GM18868 (cell line): ENCODE results near the gene TTC9.

Experiments used
- ATAC-seq: cut with Tn5 transposase; IDR thresholded peaks from one replicate; pipeline ENCODE4 v1.9.1; 2021; ENCODE audit warnings: mild to moderate bottlenecking, moderate library complexity; ENCODE audit not compliant: unreplicated experiment

Gene TTC9

GRCh38 chr14:70641548-70642302, at the start of gene TTC9:
TTC9 (plus strand) TSS chr14:70641916; CDS start chr14:70642130, 214 bp downstream.
- no peak for ATAC-seq

DNA sequence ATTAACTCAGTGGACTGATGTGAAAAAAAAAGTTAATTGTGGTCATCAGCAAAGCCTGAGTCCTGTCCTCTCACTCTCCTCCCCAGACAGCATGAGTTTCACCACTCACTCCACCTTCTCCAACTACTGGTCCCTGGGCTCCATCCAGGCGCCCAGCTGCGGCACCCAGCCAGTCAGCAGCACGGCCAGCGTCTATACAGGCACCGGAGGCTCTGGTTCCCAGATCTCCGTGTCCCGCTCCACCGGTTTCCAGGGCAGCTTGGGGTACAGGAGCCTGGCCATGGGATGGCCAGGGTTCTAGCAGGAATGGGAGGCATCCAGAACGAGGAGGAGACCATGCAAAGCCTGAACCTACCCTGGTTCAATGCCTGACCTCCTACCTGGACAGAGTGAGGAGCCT, 47.3 kb upstream of the TTC9 start:
- ATAC-seq: no peak

DNA sequence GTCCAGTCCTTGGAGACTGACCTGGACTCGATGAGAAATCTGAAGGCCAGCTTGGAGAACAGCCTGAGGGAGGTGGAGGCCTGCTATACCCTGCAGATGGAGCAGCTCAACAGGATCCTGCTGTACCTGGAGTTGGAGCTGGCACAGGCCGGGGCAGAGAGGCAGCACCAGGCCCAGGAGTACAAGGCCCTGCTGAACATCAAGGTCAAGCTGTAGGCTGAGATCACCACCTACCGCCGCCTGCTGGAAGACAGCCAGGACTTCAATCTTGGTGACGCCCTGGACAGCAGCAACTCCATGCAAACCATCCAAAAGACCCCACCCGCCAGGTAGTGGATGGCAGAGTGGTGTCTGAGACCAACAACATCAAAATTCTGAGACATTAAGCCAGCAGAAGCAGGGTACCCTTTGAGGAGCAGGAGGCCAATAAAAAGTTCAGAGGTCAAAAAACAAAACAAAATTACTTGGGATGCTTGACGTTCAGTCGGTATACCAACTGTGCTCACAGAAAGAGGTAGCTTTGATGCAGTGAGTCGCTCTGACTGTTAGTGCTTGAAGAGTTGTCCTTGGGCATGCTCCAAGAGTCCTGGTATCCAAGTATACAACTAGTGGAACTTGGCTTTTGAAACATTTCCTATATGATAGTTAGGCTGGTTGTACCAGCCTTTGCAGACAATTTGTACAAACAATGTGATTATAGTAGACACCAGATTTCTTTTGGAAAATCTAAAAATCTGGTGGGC, 46.1 kb upstream of the TTC9 start:
- no peak for ATAC-seq

DNA sequence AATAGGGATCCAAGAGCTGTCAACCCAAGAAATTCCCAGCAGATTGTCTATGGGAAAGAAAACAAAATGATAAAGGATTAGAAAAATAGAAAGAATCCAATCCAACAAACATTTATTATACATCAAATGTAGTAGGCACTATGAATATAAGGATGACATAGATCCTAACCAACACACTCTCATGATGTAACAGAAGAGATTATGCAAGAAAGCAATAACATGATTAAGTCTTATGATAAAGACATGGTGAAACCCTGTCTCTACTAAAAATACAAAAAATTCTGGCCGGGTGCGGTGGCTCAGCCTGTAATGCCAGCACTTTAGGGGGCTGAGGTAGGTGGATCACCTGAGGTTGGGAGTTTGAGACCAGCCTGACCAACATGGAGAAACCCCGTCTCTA, 44.0 kb upstream of the TTC9 start:
- ATAC-seq: no peak

DNA sequence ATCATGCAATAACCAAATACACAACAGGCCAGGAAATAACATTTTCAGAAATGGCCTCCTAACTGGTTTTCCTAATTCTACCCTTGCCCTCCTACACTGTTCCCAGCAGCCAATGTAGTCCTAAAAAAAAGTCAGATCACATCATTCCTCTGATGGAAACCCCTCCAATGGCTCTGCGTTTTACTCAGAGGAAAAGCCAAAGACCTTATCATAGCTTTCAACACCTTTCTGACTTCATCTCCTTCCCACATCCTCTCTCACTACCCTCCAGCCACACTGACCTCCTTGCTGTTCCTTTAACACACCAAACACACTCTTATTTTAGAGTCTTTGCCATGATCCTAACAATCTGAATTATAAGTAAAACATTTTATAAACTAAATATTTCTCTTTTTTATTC, 42.4 kb upstream of the TTC9 start:
- ATAC-seq: no peak

DNA sequence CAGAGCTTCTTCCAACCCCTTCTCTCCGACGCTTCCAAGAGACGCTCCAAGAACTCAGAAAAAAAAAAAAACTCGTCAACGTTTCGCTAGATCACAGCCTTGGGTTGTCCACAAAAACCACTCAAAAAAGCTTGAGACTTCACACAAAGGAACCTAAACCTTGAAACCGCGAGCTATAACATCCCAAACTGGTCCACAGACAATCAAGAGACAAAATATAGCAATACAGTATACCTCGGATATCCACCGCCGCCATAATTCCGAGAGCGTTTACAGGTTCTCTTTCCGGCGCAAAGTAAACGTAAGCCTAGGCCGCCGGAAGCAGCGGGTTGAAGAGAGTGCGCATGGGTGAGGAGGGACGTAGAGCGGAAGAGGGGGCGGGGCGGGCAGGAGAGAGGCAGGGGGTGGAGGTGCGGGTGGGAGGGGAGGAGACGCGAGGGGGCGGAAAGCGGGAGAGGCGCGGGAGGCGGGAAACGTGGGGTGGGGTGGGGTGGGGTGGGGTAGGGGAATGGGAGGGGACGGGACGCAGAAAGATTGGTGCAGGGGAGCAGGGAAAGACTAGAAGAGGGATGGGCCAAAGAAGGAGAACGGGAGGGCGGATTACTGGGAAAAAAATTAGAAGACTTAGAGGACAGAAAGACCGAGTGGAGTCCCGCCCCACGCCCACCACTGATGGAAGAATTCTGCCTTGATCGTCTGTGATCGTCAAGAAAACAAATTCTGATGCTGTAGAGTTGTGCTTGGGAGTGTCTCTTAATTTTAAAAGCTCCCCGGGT, 41.1 kb upstream of the TTC9 start, which contains the start of gene MED6:
MED6 (minus strand) TSS at position 274 of the 776 bp plus-strand sequence; CDS start at position 256, 18 bp downstream.
- ATAC-seq: peak; percentile 93

GRCh38 chr14:70601162-70601561, 40.6 kb upstream of the TTC9 start:
- no peak for ATAC-seq

GRCh38 chr14:70602254-70602653, 39.5 kb upstream of the TTC9 start:
- ATAC-seq: peak; percentile 67

DNA sequence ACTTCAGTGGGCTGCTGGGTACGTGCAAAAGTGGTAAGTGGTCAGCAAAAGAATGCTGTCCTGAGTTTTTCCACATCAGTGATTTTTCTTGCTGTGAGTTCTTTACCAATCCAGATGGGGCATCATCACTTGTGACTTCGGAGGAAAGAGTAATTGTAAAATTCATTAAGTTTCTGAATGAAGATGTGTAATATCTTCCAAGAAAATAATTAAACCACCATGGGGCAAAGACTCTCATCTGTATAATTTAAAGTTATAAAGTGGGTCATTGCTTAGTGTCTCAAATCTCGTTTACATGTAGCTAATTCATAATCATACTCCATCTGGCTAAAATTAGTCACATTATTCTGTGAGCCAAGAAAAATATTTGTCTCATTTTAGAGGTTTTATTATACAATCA, 30.5 kb upstream of the TTC9 start:
- no peak for ATAC-seq

- no peak for ATAC-seq
These were observed 25.1 kb upstream of the TTC9 start for GRCh38 chr14:70616646-70617045.

- no peak for ATAC-seq
These were observed 23.4 kb upstream of the TTC9 start for GRCh38 chr14:70618314-70618713.

GRCh38 chr14:70619708-70620107, 22.0 kb upstream of the TTC9 start:
- no peak for ATAC-seq

- no peak for ATAC-seq
These were observed 19.5 kb upstream of the TTC9 start for GRCh38 chr14:70622111-70622712.

GRCh38 chr14:70624972-70625371, 16.7 kb upstream of the TTC9 start:
- ATAC-seq: no peak

GRCh38 chr14:70631948-70632347, 9.8 kb upstream of the TTC9 start:
- no peak for ATAC-seq

DNA sequence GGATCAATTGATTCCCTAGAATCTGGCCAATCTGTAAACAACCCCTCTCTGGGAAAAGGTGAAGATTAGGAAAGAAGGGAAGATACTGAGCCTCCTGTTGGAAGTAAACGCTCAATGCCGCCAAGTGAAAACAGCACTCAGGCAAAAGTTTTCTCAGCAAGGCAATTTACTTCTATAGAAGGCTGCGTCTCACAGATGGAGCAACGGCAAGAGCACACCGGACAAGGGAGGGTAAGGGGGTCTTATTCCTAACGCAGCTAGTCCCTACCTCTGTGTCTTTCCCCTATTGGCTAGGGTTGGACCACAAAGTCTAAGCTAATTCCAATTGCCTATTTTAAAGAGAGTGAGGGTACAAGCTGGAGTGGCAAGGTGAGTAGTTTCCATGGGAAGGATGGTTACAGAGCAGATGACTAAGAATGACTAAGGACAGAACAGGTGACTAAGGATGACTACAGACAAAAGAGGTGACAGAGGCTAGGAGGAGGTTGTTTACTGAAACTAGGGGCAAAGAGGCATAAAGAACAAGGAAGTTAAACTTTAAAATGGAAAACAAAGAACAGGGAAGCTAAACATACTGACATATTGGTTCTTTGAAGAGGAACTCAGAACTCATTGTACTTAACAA, 5.6 kb upstream of the TTC9 start:
- no peak for ATAC-seq

DNA sequence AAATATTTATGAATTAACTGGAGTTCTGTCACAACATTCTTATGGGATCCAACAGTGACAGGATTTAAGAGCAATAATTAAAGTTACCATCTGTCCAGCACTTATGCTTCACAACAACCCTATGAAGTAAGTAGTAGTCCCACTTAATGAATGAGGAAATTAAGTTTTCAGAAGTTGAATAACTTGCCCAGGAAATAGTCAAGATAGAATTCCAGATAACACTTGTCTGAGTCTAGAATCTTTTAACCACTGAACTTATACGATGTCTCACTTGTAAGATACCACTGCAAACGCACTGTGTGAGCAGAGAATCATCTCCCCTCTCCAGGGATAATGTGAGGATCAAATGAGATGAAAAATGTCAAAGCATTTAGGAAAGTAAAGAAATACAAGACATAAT, 3.3 kb upstream of the TTC9 start:
- ATAC-seq: no peak

GRCh38 chr14:70640938-70641547, 673 bp upstream of the TTC9 start:
- ATAC-seq: peak; percentile 60

- no peak for ATAC-seq
These were observed 853 bp downstream of the TTC9 start for GRCh38 chr14:70642303-70643235.
